ENCODE measurements around the gene XPR1. TPM values are rescaled to one million over a fixed set of nuclear protein-coding genes. Genes with fewer than 3 reads are reported as not detected.

XPR1 gene
- 10 to 100 TPM; 13.4 to 22.1 (median 14.9) TPM for total RNA-seq

GRCh38 chr1:180631766-180632325 lies at the start of gene XPR1:
Gene XPR1, plus strand, starts transcription at chr1:180632022. Its CDS starts 180 bp downstream, at chr1:180632202.
- TF ChIP-seq CTCF (IDR thresholded peaks at IDR 0.05) (peak; percentile 11 to 31), POLR2AphosphoS5 (IDR thresholded peaks at IDR 0.05) (no peak), EP300 (IDR thresholded peaks at IDR 0.05) (no peak), POLR2A (IDR thresholded peaks at IDR 0.05) (peak in 1 of 2 donors; percentile 82)
- Histone ChIP-seq H3K4me3 (peak within 1 kb of the TSS; percentile 87), H3K9me3 (no peaks in the 10 kb centered on the region), H3K36me3 (no peaks in the 10 kb centered on the region), H3K4me1 (peaks cover 34% of the 10 kb centered on the region), H3K27ac (peak within 1 kb of the TSS; percentile 89), H3K27me3 (no peaks in the 10 kb centered on the region)
- 0% methylated on average over 10 of the region's 41 CpGs for WGBS
- peak; percentile 99 for DNase-seq (ENCODE audit: low spot score in 2 of 2)

GRCh38 chr1:180584869-180585268 lies 47.0 kb upstream of the XPR1 start:
- 66% methylated on average over 8 of the region's 8 CpGs for WGBS
- Histone ChIP-seq H3K4me3 (no peak overlapping the region), H3K27ac (peak overlapping the region; percentile 34), H3K4me1 (peaks cover 13% of the 10 kb centered on the region), H3K9me3 (no peaks in the 10 kb centered on the region), H3K36me3 (no peaks in the 10 kb centered on the region), H3K27me3 (no peaks in the 10 kb centered on the region)
- DNase-seq (ENCODE audit: low spot score in 2 of 2): no peak
- TF ChIP-seq POLR2A (IDR thresholded peaks at IDR 0.05): no peak
- TF ChIP-seq CTCF (IDR thresholded peaks at IDR 0.05): no peak
- no peak for TF ChIP-seq EP300 (IDR thresholded peaks at IDR 0.05)
- no peak for TF ChIP-seq POLR2AphosphoS5 (IDR thresholded peaks at IDR 0.05)

- no peak for DNase-seq (ENCODE audit: low spot score in 2 of 2)
- no peaks in the 10 kb centered on the region for H3K36me3 ChIP-seq
- TF ChIP-seq EP300 (IDR thresholded peaks at IDR 0.05): no peak
- TF ChIP-seq POLR2A (IDR thresholded peaks at IDR 0.05): no peak
- H3K4me1 ChIP-seq: peaks cover 6% of the 10 kb centered on the region
- no peaks in the 10 kb centered on the region for H3K9me3 ChIP-seq
- peak overlapping the region; percentile 34 for H3K27ac ChIP-seq
- H3K27me3 ChIP-seq: no peaks in the 10 kb centered on the region
- no peak overlapping the region for H3K4me3 ChIP-seq
- 83% methylated on average over 4 of the region's 4 CpGs for WGBS
Observed at GRCh38 chr1:180585994-180586359, 45.8 kb upstream of the XPR1 start.

- DNase-seq (ENCODE audit: low spot score in 2 of 2): no peak
- H3K4me3 ChIP-seq: no peak overlapping the region
- no peaks in the 10 kb centered on the region for H3K27me3 ChIP-seq
- no peaks in the 10 kb centered on the region for H3K36me3 ChIP-seq
- no peaks in the 10 kb centered on the region for H3K9me3 ChIP-seq
- 50% methylated on average over 1 of the region's 1 CpG for WGBS
- no peak for TF ChIP-seq POLR2AphosphoS5 (IDR thresholded peaks at IDR 0.05)
- no peak for TF ChIP-seq EP300 (IDR thresholded peaks at IDR 0.05)
- TF ChIP-seq CTCF (IDR thresholded peaks at IDR 0.05): no peak
- TF ChIP-seq POLR2A (IDR thresholded peaks at IDR 0.05): no peak
- H3K27ac ChIP-seq: no peak overlapping the region
- H3K4me1 ChIP-seq: peaks cover 6% of the 10 kb centered on the region
Observed at GRCh38 chr1:180586671-180587155, 45.1 kb upstream of the XPR1 start.

GRCh38 chr1:180588121-180588520 lies 43.7 kb upstream of the XPR1 start:
- no peaks in the 10 kb centered on the region for H3K36me3 ChIP-seq
- H3K4me3 ChIP-seq: no peak overlapping the region
- no peak overlapping the region for H3K27ac ChIP-seq
- no peaks in the 10 kb centered on the region for H3K27me3 ChIP-seq
- no peaks in the 10 kb centered on the region for H3K9me3 ChIP-seq
- H3K4me1 ChIP-seq: peaks cover 6% of the 10 kb centered on the region
- WGBS: 90% methylated on average over 2 of the region's 2 CpGs
- TF ChIP-seq CTCF (IDR thresholded peaks at IDR 0.05) (no peak), POLR2AphosphoS5 (IDR thresholded peaks at IDR 0.05) (no peak), POLR2A (IDR thresholded peaks at IDR 0.05) (no peak), EP300 (IDR thresholded peaks at IDR 0.05) (no peak)
- no peak for DNase-seq (ENCODE audit: low spot score in 2 of 2)
